Heart left ventricle (tissue), 16 donors: ENCODE measurements around the gene SLC7A9. TPM values are rescaled to one million over a fixed set of nuclear protein-coding genes. Genes with fewer than 3 reads are reported as not detected.

Source experiments
- ATAC-seq, 4 donors: fragments of 200-7000 bp; cut with Tn5 transposase; one replicate each; pipeline ENCODE4 v1.9.1; 2020 to 2022; ENCODE audit warnings: moderate library complexity in 4 of 4, mild to moderate bottlenecking in 3 of 4, moderate number of reproducible peaks in 1 of 4
- DNase-seq, 5 donors: peaks; one replicate each; pipeline ENCODE4 v3.0.0-alpha.2; 2020
- H3K27ac ChIP-seq, 12 donors: fragments of 200-600 bp; sonication (generic) in 4 of 12; one replicate each; pipeline versions ENCODE4 v1.5.0 to v1.8.0; 2016 to 2022; ENCODE audit warnings: mild to moderate bottlenecking in 2 of 12
- H3K27me3 ChIP-seq, 9 donors: fragments of 200-600 bp; sonication (generic) in 2 of 9; one replicate each; pipeline versions ENCODE4 v1.5.1 to v1.8.0; 2016 to 2022; ENCODE audit warnings: mild to moderate bottlenecking in 3 of 9
- H3K36me3 ChIP-seq, 9 donors: fragments of 200-600 bp; sonication (generic) in 2 of 9; one replicate each; pipeline versions ENCODE4 v1.5.0 to v1.8.0; 2018 to 2022; ENCODE audit warnings: mild to moderate bottlenecking in 2 of 9
- H3K4me1 ChIP-seq, 12 donors: fragments of 200-600 bp; sonication (generic) in 4 of 12; one replicate each; pipeline versions ENCODE4 v1.5.0 to v1.8.0; 2016 to 2022; ENCODE audit warnings: mild to moderate bottlenecking in 3 of 12
- H3K4me3 ChIP-seq, 12 donors: fragments of 200-600 bp; sonication (generic) in 4 of 12; one replicate each; pipeline versions ENCODE4 v1.5.0 to v1.8.0; 2017 to 2022; ENCODE audit warnings: mild to moderate bottlenecking in 9 of 12, moderate library complexity in 4 of 12
- H3K9me3 ChIP-seq, 12 donors: fragments of 200-600 bp; sonication (generic) in 4 of 12; one replicate each; pipeline versions ENCODE4 v1.5.0 to v1.8.0; 2016 to 2022; ENCODE audit warnings: mild to moderate bottlenecking in 1 of 12
- CTCF ChIP-seq, 12 donors: fragments of 200-600 bp; sonication (generic) in 4 of 12; IDR thresholded peaks; one replicate each; pipeline versions ENCODE4 v1.5.0 to v1.8.0; 2018 to 2022; ENCODE audit warnings: antibody characterized with exemption in 12 of 12, mild to moderate bottlenecking in 5 of 12
- POLR2A ChIP-seq, 2 donors: fragments of 450-650 bp; IDR thresholded peaks; one replicate each; pipeline ENCODE4 v1.6.1; 2017; ENCODE audit warnings: antibody characterized with exemption in 2 of 2, mild to moderate bottlenecking in 2 of 2, moderate library complexity in 2 of 2
- WGBS, 4 donors: extraction: QIAGEN DNeasy Blood & Tissue Kit in 2 of 4; methylation state at CpG; one replicate each; pipeline versions ENCODE4 v1.1.5 to v1.1.7; 2013 to 2018; 5-methylcytosine and 5-hydroxymethylcytosine counted together
- intact Hi-C, 10 donors: fragments of 100-400 bp; cut with DNase I; formaldehyde crosslinking; loops; one replicate each; pipeline versions ENCODE4 v1.11.1 to v1.14.2; 2022
- polyA plus RNA-seq, 2 donors: library from polyadenylated mRNA; stranded (reverse); fragments of 200-250 nt; gene quantifications; one replicate each; pipeline ENCODE4 v1.2.3, GENCODE V29; 2013
- total RNA-seq, 9 donors: library from RNA; depleted of rRNA in 2 of 9; stranded (reverse); fragments of >200 nt in 2 of 9; fragmentation: NEBNext Ultra II Directional in 3 of 9; extraction: Animal tissue kit (Norgen Biotek cat#: 25700) in 3 of 9; gene quantifications; one replicate each; pipeline versions ENCODE4 v1.1.0 to v1.2.4, GENCODE V29; 2016 to 2023
- donor health status: ischemic (EF 13 %, LVEDD 7.1; RV severe dilation, severe dysfunction).
- donor health status: healthy with polysubstance abuse.
- donor health status: DM: no; HTN: yes; CAD: no.
- donor health status: DM: no; HTN: no; CAD: no.
- donor health status: ischemic (EF 25% LVEDD 6.9; RV normal size, moderate dysfunction).
- donor health status: ischemic (EF 25% LVEDD 5.7; RV mildly dilated, moderate dysfunction).
- donor health status: healthy.
- donor health status: DM: yes; HTN: yes; CAD: no.
- donor health status: ischemic (EF 35%, LVEDD 5.7; RV mildly dilated, moderate dysfunction).
- donor health status: nonischemic (EF 11% LVEDD 7.7; RV severe dilation, severe dysfunction).
- donor health status: DM: yes; HTN: yes; CAD: no.
- donor health status: PGD.
- donor health status: ischemic (EF 29% LVEDD 5.4; RV normal size, mild dysfunction).
- donor health status: nonischemic (EF 23%, LVEDD 6.1; RV moderate dilation, normal function).

The SLC7A9 gene
- total and polyA plus RNA-seq, 11 donors: 0.07 TPM; not detected in 10

GRCh38 chr19:32819419-32820400 lies 49.9 kb downstream of the SLC7A9 start:
- DNase-seq (peak in 1 of 5 donors; percentile 44), ATAC-seq (no peak)
- Histone ChIP-seq H3K4me1 (peaks cover 0 to 4% (median 0%) of the 10 kb centered on the region in 12 donors), H3K27me3 (peaks cover 0 to 37% (median 11%) of the 10 kb centered on the region in 9 donors), H3K27ac (no peak overlapping the region), H3K36me3 (no peaks in the 10 kb centered on the region), H3K9me3 (no peaks in the 10 kb centered on the region), H3K4me3 (no peak overlapping the region)
- intact Hi-C loops: no loop called here
- WGBS, 4 donors: 59 to 66% (median 63%) methylated on average over 17 of the region's 17 CpGs
- no peak for TF ChIP-seq POLR2A (IDR thresholded peaks at IDR 0.05)
- TF ChIP-seq CTCF (IDR thresholded peaks at IDR 0.05): no peak

DNA sequence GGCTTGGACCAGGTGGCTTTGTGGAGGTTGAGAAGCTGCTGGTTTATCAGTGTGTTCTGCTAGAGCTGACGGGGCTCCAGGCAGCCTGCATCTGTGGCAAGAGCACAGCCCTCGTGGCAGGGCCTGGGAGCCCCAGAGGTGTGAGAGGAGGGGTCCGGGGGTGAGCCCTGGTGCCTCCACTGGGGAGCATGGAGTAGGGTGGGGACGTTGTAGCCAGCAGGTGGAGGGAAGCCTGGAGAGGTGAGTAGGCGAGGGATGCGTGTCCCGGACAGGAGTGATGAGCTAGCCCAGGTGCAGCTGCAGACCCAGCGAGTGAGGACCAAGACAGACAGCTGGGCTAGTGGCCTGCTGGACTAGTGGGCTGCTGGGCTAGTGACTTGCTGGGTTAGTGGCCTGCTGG lies 51.0 kb downstream of the SLC7A9 start:
- no peak overlapping the region for H3K27ac ChIP-seq
- intact Hi-C loops: no loop called here
- no peaks in the 10 kb centered on the region for H3K4me1 ChIP-seq
- no peaks in the 10 kb centered on the region for H3K36me3 ChIP-seq
- TF ChIP-seq CTCF (IDR thresholded peaks at IDR 0.05) (no peak), POLR2A (IDR thresholded peaks at IDR 0.05) (no peak)
- ATAC-seq: no peak
- H3K27me3 ChIP-seq: peaks cover 0 to 27% (median 0%) of the 10 kb centered on the region in 9 donors
- WGBS, 4 donors: 76 to 85% (median 79%) methylated on average over 8 of the region's 8 CpGs
- no peak overlapping the region for H3K4me3 ChIP-seq
- no peak for DNase-seq
- H3K9me3 ChIP-seq: no peaks in the 10 kb centered on the region

- H3K9me3 ChIP-seq: no peaks in the 10 kb centered on the region
- peaks cover 0 to 20% (median 0%) of the 10 kb centered on the region in 9 donors for H3K27me3 ChIP-seq
- H3K4me3 ChIP-seq: no peak overlapping the region
- peak in 1 of 4 donors; percentile 32 for ATAC-seq
- intact Hi-C loops: no loop called here
- no peaks in the 10 kb centered on the region for H3K4me1 ChIP-seq
- H3K27ac ChIP-seq: no peak overlapping the region
- DNase-seq: no peak
- no peak for TF ChIP-seq CTCF (IDR thresholded peaks at IDR 0.05)
- TF ChIP-seq POLR2A (IDR thresholded peaks at IDR 0.05): no peak
- H3K36me3 ChIP-seq: no peaks in the 10 kb centered on the region
- WGBS, 4 donors: 79 to 86% (median 83%) methylated on average over 15 to 17 of the region's 17 CpGs
Measured at GRCh38 chr19:32817569-32818476, 51.7 kb downstream of the SLC7A9 start.
